C4-2B (cell line): ENCODE measurements around the gene DCHS2.

Experiments
- CTCF ChIP-seq: fragments of 450-650 bp; conservative IDR thresholded peaks from 2 replicates; pipeline ENCODE4 v1.5.1; 2017; ENCODE audit warnings: mild to moderate bottlenecking
- ZFX ChIP-seq: fragments of 450-650 bp; IDR thresholded peaks from 2 replicates; pipeline ENCODE4 v1.6.1; 2017

- TF ChIP-seq CTCF = no peak
- TF ChIP-seq ZFX = no peak
These were observed 158.7 kb downstream of the DCHS2 start for GRCh38 chr4:154332681-154333421.
